HG03060 (cell line): ENCODE data around the gene RABGAP1.

Experiments used
- ATAC-seq: cut with Tn5 transposase; IDR thresholded peaks from one replicate; pipeline ENCODE4 v1.9.1; 2021; ENCODE audit warnings: low read depth, moderate number of reproducible peaks; ENCODE audit not compliant: unreplicated experiment

Gene RABGAP1

DNA sequence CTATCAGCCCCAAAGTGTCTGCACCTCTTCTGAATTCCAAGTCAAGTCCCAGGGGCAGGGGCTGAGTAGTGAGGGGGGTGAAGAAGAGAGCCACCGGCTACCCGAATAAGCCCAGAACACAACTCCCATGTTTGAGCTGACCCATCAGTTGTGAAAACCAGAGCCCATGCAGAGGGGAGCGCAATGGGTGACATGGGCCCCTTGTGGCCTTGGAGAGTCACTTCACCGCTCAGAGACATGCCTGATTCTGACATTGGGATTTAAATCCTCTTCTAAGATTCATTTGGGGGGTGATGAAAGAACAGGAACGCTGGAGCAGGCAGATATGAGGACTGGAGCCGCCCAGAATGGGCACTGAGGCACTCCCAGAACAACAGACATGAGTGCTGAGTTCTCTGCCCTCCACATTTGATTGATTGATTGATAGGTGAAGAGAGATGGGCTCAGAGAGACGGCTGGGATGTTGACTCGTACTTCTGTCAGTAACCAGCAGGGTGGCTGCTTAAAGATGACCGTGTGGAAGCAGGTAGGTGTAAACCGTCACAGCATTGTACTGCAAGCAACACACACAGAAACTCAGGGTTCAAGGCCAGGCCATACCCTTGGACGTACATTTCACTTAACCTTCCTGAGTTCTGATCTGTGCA is 166.9 kb downstream of the RABGAP1 start:
- no peak for ATAC-seq

DNA sequence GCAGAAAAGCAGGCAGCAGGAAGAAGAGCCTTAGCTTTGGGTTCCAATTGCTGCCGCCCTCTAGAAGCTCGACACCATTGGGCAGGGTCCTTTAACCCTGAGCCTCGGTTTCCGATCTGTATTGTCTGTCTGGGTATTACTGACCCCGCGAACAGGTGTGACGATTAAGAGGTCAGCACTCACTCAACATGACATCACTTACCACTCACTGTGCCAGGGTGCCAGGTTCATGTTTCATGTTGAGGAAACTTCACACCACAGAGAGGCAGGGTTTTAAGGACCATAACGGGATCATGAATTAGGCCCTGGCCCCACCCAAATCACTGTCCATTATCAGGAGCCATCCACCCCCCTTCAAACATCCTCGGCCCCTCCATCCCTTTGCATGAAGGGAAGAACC is 168.2 kb downstream of the RABGAP1 start:
- ATAC-seq = no peak

DNA sequence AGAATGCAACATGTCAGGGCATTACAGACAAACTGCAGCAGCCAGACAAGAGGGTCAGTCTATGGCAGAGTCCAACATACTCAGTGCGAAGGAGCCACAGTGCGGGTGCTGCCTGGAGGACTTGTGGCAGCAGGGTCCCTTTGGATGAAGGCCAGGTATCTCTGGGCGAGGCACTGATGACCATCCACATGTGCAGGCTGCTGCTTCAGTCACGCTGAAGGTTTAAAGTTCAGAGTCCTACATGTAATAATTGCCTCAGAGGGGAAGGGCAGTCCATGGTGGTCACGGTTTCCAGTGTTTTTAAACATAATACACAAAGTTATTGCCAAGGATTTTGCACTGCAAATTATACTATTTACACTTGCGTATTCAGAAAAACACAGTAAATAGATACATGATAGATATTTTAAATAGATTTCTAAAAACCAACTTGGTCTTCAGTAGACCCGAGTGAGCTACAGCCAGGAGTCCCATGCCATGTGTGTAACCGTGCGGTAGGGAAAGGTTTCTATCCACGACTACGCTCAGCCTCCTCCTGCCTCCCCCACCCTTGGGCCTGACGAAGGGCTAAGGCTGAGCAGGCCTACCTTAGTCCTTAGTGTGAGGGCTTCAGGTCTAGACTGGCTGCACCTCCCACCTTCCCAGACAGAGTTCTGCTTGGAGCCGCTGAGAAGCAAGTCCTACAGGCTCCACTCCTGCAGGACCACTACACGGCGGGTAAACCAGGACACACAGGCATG is 168.9 kb downstream of the RABGAP1 start:
- ATAC-seq = no peak

- ATAC-seq = no peak
These were observed 170.7 kb downstream of the RABGAP1 start for GRCh38 chr9:123111427-123112014.

DNA sequence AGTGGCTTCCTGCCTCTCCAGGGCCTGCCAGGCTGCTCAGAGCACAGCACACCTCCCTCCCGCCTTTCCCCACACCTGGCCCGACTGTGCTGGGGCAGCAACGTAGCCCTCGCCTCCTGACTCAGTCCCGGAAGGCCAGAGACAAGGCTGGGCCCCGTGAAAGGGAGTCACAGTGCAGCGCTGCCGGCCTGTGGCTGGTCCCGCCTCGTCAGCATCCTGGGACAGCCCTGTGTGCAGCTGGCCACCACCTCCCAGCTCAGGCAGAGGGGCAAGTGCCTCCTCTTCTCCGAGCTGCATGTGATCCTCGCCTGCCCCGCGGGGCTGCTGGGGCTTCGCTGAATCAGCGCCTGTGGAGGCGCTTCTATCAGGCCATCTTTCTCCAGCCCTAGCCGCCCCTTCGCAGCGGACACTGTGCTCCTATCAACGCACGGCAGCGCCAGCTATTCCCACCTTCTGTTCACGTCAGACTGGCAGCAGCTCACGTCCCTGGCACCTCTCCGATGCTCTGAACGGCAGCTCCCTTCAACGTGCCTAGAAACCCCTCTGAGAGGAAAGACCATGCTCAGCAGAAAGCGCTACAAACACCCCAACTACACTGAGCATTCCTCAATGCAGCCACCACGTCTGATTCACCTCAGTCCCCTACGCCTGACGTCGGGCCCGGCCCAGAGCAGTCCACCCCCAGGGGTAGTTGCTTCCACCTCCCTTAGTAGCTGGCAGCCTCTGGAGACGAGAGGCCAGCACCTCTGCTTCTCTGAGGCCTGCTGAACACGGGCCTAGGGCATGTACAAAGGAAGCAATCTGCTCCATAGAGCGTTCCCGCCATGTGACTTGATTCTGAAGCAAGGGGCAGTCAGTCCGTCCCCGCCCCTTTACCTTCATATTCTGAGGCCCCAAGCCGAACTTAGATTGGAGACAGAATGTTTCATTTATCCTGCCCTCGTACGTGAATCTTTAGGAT is 171.5 kb downstream of the RABGAP1 start:
- no peak for ATAC-seq

DNA sequence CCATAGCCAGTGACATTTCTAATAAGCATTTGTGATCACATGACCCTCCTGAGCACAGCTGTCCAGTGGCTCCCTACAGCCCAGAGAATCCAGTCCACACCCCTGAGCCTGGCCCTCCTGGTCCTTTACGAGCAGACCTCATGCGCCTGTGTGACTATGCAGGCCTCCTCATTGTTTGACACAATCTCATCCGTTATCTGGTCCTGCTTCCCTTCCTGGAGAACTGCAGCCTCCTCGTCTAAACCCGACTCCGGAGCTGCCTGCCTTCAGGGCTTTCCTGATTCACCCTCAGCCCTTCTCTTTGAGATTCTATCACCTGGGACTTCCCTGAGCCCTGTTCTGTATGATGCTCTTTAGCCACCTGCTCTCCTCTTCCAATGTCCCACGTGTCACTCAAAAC is 172.4 kb downstream of the RABGAP1 start:
- no peak for ATAC-seq

DNA sequence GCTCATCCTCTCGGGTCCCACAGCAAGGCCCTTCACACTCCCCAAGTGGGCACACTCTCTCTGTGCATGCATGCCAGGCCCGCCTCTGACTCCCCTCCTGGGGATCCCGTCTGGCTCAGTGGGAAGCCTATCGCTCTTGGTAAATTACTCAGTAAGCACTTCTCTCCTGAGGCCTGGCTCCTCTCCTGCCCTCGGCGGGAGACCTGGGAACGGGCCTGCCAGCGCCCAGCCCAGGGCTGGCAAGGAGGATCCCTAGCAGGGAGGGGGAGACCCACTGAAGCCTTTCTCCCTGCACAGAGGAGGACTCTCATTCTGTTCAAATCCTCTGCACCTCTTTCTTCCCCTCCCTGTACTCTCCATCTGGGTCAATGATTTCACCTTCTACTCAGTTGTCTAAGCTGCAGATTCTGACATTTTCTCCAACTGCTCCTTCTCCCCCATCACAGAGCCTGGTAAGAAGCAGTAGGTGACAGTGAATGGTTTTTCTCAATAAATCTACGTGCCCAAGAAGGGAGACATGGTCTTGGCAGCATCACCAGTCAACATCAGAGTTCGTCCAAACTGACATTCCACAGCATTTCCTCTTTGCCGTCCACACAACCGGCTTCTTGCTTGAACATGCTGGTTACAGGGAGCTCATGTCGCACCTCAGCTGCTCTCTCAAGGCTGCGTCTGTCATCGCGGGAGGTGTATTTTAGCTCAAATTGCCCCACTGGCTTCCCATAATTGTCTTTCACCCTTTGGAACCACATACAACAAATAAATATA is 174.5 kb downstream of the RABGAP1 start:
- ATAC-seq = no peak

GRCh38 chr9:123116036-123116435 is 175.2 kb downstream of the RABGAP1 start:
- no peak for ATAC-seq

- no peak for ATAC-seq
These were observed 178.7 kb downstream of the RABGAP1 start for GRCh38 chr9:123119566-123119965.

DNA sequence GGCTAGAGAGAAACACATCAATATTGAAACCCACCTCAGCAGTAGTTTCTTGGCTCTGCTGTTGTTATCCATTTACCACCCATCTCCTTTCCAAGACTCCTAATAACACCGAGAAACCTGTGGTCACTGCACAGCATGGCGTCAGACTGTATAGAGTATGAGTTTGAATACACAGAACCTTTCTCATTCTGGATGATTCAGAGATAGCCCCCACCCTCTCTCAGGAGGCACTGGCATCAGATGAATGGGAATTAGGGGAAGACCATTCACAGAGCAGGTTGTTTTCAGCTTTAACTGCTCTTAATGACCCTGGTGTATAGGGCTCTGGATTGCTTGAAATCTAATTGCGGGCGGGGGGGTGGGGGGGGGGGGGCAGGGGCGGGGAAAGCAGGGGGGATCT is 179.3 kb downstream of the RABGAP1 start:
- no peak for ATAC-seq

DNA sequence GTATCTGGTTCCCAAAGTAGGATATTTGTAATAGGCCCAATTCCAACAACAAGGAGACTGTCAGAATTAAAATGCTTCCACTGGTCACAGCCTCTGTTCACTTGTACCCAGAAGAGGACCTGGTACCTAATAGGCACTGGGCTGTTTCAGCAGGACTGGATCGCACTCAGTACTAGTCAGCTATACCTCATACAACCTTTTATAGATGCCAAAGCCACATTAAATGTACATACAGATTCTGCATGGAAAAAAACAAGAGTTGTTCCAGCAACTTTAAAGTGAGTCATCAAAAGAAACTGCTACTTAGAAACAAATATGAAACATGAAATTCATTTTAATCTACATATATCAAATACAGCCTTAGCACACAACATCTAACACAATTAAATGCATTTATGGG is 180.1 kb downstream of the RABGAP1 start:
- no peak for ATAC-seq

GRCh38 chr9:123121457-123121856 is 180.6 kb downstream of the RABGAP1 start:
- no peak for ATAC-seq

DNA sequence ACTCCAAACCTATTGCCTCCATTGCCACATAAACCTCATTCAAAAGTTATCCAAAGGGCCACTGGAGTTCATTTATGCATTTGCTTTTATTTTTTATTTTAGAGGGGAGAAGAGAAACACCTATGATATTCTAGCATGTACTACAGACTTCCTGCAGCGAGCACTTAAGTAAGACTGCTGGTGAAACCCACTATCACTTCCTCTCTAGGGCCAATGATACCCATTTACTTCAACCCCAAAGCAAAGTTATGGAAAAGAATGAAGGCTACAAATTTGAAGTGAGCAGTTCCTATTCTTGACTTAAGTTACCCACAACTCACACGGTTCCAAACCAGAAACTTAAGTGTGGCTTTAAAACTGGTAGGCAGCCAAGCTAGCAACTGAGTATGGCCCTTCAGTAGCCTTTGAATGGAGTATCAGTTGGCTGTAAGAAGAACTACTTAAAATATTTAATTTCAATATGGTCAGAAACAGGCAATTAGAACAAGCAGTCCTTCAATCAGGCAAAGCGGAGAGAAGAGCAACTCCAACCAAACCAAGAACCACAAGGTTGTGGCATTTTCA is 186.8 kb downstream of the RABGAP1 start:
- ATAC-seq = no peak

GRCh38 chr9:123128591-123128990 is 187.8 kb downstream of the RABGAP1 start:
- ATAC-seq = no peak

GRCh38 chr9:123129423-123129822 is 188.6 kb downstream of the RABGAP1 start:
- no peak for ATAC-seq

GRCh38 chr9:123131258-123131657 is 190.4 kb downstream of the RABGAP1 start:
- no peak for ATAC-seq

DNA sequence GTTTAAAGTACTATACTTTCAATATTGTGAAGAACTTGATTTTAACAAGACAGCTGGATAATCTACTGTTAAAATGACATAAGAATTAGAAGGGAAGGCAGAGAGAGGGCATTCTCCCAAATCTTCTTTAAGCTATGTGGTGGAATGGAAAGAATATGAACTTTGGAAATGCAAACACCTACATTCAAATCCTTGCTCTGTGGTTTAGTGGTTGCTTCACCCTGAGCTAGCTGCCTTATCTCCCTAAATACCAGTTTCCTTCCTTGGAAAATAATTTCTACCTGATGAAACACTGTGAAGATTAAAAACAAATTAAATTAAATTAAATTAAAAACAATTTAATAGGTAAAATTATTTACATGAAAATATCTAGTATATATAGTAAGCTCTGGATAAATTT is 191.2 kb downstream of the RABGAP1 start:
- ATAC-seq = no peak

DNA sequence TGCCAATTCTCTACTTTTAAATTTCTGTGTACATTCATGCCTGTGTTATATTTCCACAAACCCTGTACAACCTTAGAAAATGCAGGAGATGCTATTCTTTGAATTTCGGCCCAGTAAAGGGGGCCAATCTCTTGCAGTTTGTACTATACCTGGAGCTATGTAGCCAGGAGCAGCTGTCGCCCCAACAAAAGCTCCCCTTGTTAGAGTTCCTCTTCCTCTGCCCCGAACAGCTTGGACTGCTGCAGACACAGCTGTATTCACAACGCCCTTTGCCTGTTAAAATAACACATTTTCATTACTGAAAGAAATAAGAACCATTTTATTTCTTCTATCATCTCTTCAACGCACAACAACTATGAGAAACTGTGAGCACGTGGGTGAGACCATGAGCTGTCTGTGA is 191.9 kb downstream of the RABGAP1 start:
- no peak for ATAC-seq

GRCh38 chr9:123135430-123135829 is 194.6 kb downstream of the RABGAP1 start:
- no peak for ATAC-seq

- ATAC-seq = no peak
These were observed 197.3 kb downstream of the RABGAP1 start for GRCh38 chr9:123138163-123138562.
